Measurements from ENCODE around the gene ARMH2. TPM values are rescaled to one million over a fixed set of nuclear protein-coding genes. Genes with fewer than 3 reads are reported as not detected.
A peak's percentile ranks its signal among the peaks of the same experiment; 100 is the strongest.

ARMH2 gene
- total and polyA plus RNA-seq, 7 donors: 0.10 TPM; not detected in 6

- Histone ChIP-seq H3K4me3 (no peak overlapping the region), H3K27me3 (no peaks in the 10 kb centered on the region), H3K4me1 (peaks cover 0 to 5% (median 2%) of the 10 kb centered on the region in 4 donors), H3K9me3 (no peaks in the 10 kb centered on the region), H3K36me3 (no peaks in the 10 kb centered on the region), H3K27ac (peak overlapping the region in 1 of 4 donors; percentile 54)
- TF ChIP-seq CTCF (IDR thresholded peaks at IDR 0.05): no peak
- TF ChIP-seq POLR2AphosphoS5 (IDR thresholded peaks at IDR 0.05): no peak
- TF ChIP-seq EP300 (IDR thresholded peaks at IDR 0.05): no peak
- no peak for TF ChIP-seq POLR2A (IDR thresholded peaks at IDR 0.05)
- no peak for DNase-seq
- WGBS, 2 donors: 82 to 83% methylated on average over 2 of the region's 2 CpGs
- intact Hi-C loops (cut with DNase I): no loop called here
These were observed 37.4 kb upstream of the ARMH2 start for GRCh38 chr6:24836109-24836508.

- DNase-seq: no peak
- Histone ChIP-seq H3K4me1 (peaks cover 0 to 5% (median 2%) of the 10 kb centered on the region in 4 donors), H3K27me3 (no peaks in the 10 kb centered on the region), H3K36me3 (no peaks in the 10 kb centered on the region), H3K27ac (no peak overlapping the region), H3K4me3 (no peak overlapping the region), H3K9me3 (no peaks in the 10 kb centered on the region)
- WGBS, 2 donors: 89 to 91% methylated on average over 4 of the region's 4 CpGs
- intact Hi-C loops (cut with DNase I): no loop called here
- TF ChIP-seq POLR2AphosphoS5 (IDR thresholded peaks at IDR 0.05) (no peak), CTCF (IDR thresholded peaks at IDR 0.05) (no peak)
These were observed 35.1 kb upstream of the ARMH2 start for GRCh38 chr6:24833711-24834386.

- Histone ChIP-seq H3K4me1 (peaks cover 0 to 5% (median 2%) of the 10 kb centered on the region in 4 donors), H3K4me3 (no peak overlapping the region), H3K36me3 (peaks cover 0 to 3% (median 0%) of the 10 kb centered on the region in 4 donors), H3K27me3 (no peaks in the 10 kb centered on the region), H3K9me3 (no peaks in the 10 kb centered on the region), H3K27ac (no peak overlapping the region)
- intact Hi-C loops (cut with DNase I): no loop called here
- WGBS, 2 donors: 94 to 97% methylated on average over 1 of the region's 1 CpG
- no peak for DNase-seq
- TF ChIP-seq CTCF (IDR thresholded peaks at IDR 0.05) (no peak), EP300 (IDR thresholded peaks at IDR 0.05) (no peak), POLR2A (IDR thresholded peaks at IDR 0.05) (no peak), POLR2AphosphoS5 (IDR thresholded peaks at IDR 0.05) (no peak)
These were observed 34.1 kb upstream of the ARMH2 start for GRCh38 chr6:24832794-24833193.

GRCh38 chr6:24831771-24832716 lies 33.3 kb upstream of the ARMH2 start:
- Histone ChIP-seq H3K36me3 (peaks cover 0 to 11% (median 0%) of the 10 kb centered on the region in 4 donors), H3K4me1 (peaks cover 0 to 5% (median 2%) of the 10 kb centered on the region in 4 donors), H3K27ac (no peak overlapping the region), H3K4me3 (no peak overlapping the region), H3K27me3 (no peaks in the 10 kb centered on the region), H3K9me3 (no peaks in the 10 kb centered on the region)
- DNase-seq: no peak
- intact Hi-C loops (cut with DNase I): no loop called here
- TF ChIP-seq POLR2A (IDR thresholded peaks at IDR 0.05): no peak
- TF ChIP-seq POLR2AphosphoS5 (IDR thresholded peaks at IDR 0.05): no peak
- no peak for TF ChIP-seq CTCF (IDR thresholded peaks at IDR 0.05)
- TF ChIP-seq EP300 (IDR thresholded peaks at IDR 0.05): no peak
- 80 to 84% methylated on average over 10 of the region's 10 CpGs for WGBS, 2 donors
